BE2C (cell line): ENCODE measurements around the gene PHF20.

Source experiments
- DNase-seq: peaks from one replicate; pipeline ENCODE4 v3.0.0-alpha.2; 2020
- H3K27me3 ChIP-seq: fragments of 250-450 bp; sonication (Bioruptor Pico); 2 replicates; pipeline ENCODE4 v1.5.1; 2020; ENCODE audit warnings: mild to moderate bottlenecking
- H3K36me3 ChIP-seq: fragments of 250-450 bp; sonication (Bioruptor Pico); 2 replicates; pipeline ENCODE4 v1.5.1; 2020; ENCODE audit warnings: mild to moderate bottlenecking
- H3K4me1 ChIP-seq: fragments of 250-450 bp; sonication (Bioruptor Pico); 2 replicates; pipeline ENCODE4 v1.5.1; 2020
- H3K4me3 ChIP-seq: 2 replicates; pipeline ENCODE4 v1.5.1; 2011; ENCODE audit warnings: low read depth, low read length
- H3K9me3 ChIP-seq: fragments of 250-450 bp; sonication (Bioruptor Pico); 2 replicates; pipeline ENCODE4 v1.5.1; 2020
- TF ChIP-seq, protein P1 (sequence below): IDR thresholded peaks from 2 replicates; pipeline ENCODE4 v1.5.1; 2012; ENCODE audit warnings: mild to moderate bottlenecking, low read depth, low read length

Gene PHF20

DNA sequence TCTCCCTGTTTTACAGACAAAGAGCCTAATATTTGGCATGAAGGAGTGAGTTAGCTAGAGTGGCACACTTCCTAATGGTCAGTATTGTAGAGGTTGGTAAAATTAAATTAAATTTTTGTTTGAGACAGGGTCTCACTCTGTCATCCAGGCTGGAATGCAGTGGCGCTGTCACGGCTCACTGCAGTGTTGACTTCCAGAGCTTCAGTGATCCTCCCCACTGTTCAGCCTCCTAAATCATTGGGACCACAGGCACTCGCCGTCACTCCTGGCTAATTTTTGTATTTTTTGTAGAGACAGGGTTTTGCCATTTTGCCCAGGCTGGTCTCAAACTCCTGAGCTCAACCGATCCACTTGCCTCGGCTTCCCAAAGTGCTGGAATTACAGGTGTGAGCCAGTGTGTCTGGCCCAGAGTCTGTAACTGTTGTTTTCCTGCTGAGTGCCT lies 111.5 kb downstream of the PHF20 start:
- Histone ChIP-seq H3K36me3 (no peaks in the 10 kb centered on the region; the same call in 1 of the 2 replicates), H3K9me3 (no peaks in the 10 kb centered on the region), H3K4me1 (peaks cover 36% of the 10 kb centered on the region), H3K4me3 (no peak overlapping the region), H3K27me3 (no peaks in the 10 kb centered on the region)
- DNase-seq: peak; percentile 30
- TF ChIP-seq, protein P1, sequence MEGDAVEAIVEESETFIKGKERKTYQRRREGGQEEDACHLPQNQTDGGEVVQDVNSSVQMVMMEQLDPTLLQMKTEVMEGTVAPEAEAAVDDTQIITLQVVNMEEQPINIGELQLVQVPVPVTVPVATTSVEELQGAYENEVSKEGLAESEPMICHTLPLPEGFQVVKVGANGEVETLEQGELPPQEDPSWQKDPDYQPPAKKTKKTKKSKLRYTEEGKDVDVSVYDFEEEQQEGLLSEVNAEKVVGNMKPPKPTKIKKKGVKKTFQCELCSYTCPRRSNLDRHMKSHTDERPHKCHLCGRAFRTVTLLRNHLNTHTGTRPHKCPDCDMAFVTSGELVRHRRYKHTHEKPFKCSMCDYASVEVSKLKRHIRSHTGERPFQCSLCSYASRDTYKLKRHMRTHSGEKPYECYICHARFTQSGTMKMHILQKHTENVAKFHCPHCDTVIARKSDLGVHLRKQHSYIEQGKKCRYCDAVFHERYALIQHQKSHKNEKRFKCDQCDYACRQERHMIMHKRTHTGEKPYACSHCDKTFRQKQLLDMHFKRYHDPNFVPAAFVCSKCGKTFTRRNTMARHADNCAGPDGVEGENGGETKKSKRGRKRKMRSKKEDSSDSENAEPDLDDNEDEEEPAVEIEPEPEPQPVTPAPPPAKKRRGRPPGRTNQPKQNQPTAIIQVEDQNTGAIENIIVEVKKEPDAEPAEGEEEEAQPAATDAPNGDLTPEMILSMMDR: no peak

DNA sequence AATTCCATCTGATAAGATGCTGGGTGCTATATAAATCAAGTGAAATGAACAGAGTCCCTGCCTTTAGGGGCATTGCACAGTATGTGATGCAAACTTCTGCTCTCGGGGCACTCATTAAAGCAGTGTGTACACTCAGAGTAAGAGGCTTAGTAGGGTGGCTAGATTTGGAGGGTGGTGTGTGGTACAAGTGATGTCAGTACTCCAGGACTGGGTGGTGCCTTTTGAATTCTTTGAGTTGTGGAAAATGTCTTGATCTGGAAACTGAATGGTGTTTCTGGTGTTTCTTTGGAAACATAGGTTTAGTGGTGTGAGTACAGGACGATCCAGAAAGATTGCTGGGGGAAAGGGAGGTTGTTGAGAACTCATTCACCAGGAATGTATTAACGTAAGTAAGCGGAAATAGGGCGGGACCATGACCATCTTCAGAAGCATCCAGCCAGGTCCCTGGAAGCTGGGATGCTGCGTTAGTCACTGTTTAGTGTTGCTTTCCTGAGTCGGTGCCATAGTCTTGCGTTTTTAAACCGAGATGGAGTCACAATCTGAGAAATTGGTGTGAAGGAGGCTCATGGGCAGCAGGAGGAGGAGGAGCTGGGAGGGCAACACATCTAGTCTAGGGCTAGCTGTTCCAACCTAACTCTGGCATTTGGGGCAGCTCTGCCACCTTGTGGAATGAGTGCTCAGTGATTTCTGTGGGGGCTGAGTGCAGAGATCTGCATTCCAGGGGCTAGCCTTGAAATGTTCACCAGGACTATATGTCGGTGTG lies 112.1 kb downstream of the PHF20 start:
- Histone ChIP-seq H3K9me3 (no peaks in the 10 kb centered on the region), H3K27me3 (no peaks in the 10 kb centered on the region), H3K4me3 (peak overlapping the region; percentile 46), H3K4me1 (peaks cover 36% of the 10 kb centered on the region), H3K36me3 (no peaks in the 10 kb centered on the region; the same call in 1 of the 2 replicates)
- TF ChIP-seq, protein P1: peak; percentile 93
- DNase-seq: peak; percentile 80

DNA sequence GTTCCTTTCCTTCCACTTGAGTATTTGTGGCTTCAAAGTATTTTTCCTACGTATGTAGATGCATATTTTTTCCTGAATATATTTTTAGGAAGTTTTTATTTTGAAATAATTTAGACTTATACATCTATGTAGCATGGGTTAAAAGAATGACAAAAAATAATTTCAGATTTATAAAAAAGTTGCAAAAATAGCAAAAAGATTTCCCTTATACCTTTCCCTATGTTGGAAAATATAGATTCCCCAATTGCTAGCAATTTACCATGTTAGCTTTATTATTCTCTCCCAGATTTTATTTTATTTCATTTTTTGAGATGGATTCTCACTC lies 112.7 kb downstream of the PHF20 start:
- H3K9me3 ChIP-seq: no peaks in the 10 kb centered on the region
- H3K36me3 ChIP-seq: no peaks in the 10 kb centered on the region; the same call in 1 of the 2 replicates
- TF ChIP-seq, protein P1: no peak
- no peak for DNase-seq
- no peak overlapping the region for H3K4me3 ChIP-seq
- no peaks in the 10 kb centered on the region for H3K27me3 ChIP-seq
- H3K4me1 ChIP-seq: peaks cover 36% of the 10 kb centered on the region

DNA sequence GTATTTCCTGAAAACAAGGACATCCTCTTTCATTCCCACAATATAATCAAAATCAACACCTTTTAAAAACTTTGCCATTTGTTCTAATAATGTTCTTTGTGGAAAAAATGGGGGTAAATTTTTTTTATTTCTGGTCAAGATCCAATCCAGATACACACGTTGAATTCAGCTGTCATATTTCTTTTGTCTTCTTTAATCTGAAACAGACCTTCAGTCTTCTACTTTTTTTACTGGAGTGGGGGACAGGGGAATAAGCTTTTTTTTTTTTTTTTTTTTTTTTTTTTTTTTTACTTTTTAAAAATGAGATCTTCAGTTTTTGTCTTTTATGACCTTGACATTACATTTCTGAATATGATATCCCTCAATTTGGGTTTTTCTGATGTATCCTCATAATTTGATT lies 113.4 kb downstream of the PHF20 start:
- no peaks in the 10 kb centered on the region for H3K9me3 ChIP-seq
- H3K36me3 ChIP-seq: peaks cover 4% of the 10 kb centered on the region
- H3K4me1 ChIP-seq: peaks cover 36% of the 10 kb centered on the region
- H3K27me3 ChIP-seq: no peaks in the 10 kb centered on the region
- no peak for DNase-seq
- H3K4me3 ChIP-seq: no peak overlapping the region
- TF ChIP-seq, protein P1: no peak

DNA sequence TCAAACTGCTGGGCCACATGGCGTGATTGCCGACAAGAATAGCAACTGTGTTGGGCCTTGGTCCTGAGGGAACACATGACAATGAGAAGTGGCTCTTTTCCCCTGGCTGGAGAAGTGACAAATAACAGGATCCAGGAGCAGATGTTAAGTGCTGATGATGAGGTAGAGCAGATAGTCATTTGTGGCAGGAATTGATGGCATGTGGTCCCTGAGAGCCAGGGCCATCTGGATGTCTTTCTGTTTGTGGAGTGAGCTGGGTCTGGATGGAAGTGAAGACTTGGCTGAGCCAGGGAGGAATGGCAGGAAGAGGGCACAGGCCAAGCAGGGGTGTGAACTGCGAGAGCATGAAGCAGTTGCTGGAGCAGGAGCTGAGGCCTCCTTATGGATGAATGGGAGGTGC lies 114.7 kb downstream of the PHF20 start:
- DNase-seq: peak; percentile 93
- H3K9me3 ChIP-seq: no peaks in the 10 kb centered on the region
- TF ChIP-seq, protein P1: no peak
- peaks cover 4% of the 10 kb centered on the region for H3K36me3 ChIP-seq
- no peaks in the 10 kb centered on the region for H3K27me3 ChIP-seq
- H3K4me1 ChIP-seq: peaks cover 36% of the 10 kb centered on the region
- H3K4me3 ChIP-seq: no peak overlapping the region

DNA sequence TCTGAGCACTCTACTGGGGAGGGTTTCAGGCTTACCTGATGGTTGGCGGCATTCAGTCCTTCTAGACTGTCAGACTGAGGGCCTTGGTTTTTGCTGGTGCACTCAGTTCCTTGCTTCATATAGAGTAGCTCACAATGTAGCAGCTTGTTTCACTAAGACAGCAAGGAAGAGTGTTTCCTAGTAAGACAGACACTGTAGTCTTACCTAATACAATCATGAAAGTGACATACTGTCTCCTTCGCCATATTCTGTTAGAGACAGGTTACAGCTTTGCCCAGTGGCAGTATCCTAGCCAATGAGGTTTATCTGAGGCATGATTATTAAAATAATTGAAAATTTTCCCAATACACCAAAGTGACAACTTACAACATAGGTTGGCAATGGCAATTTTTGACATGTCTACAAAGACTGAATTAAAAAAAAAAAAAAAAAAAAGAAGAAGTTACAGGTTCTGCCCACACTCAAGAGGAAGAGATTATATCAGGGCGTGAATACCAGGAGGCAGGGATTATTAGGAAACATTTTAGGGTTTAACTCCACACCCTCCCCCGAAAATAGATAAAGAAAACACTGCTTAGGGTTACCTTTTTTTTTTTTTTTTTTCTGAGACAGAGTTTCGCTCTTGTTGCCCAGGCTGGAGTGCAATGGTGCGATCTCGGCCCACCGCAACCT lies 115.7 kb downstream of the PHF20 start:
- Histone ChIP-seq H3K4me1 (peaks cover 36% of the 10 kb centered on the region), H3K27me3 (no peaks in the 10 kb centered on the region), H3K36me3 (peaks cover 4% of the 10 kb centered on the region), H3K9me3 (no peaks in the 10 kb centered on the region), H3K4me3 (no peak overlapping the region)
- no peak for DNase-seq
- TF ChIP-seq, protein P1: no peak
